H7 (cell line): ENCODE measurements around the gene AACS. TPM values are rescaled to one million over a fixed set of nuclear protein-coding genes. Genes with fewer than 3 reads are reported as not detected.
"Not testable (repeated sequence)": the region's sequence is repeated elsewhere in the genome, so short reads cannot be mapped to it uniquely, and the experiment has no call there.

Experiments used
- DNase-seq: peaks from one replicate; pipeline ENCODE4 v3.0.0; 2012
- H3K27me3 ChIP-seq: 2 replicates; pipeline ENCODE4 v1.6.0; 2011; ENCODE audit warnings: mild to moderate bottlenecking, low read length; ENCODE audit not compliant: control insufficient read depth, insufficient read depth
- H3K36me3 ChIP-seq: replicated peaks from 2 replicates; pipeline ENCODE4 v1.5.1; 2011; ENCODE audit warnings: low read length; ENCODE audit not compliant: control insufficient read depth, insufficient read depth
- H3K4me3 ChIP-seq: 2 replicates; pipeline ENCODE4 v1.5.1; 2011; ENCODE audit warnings: low read depth, mild to moderate bottlenecking, control low read depth, low read length, moderate library complexity; ENCODE audit not compliant: insufficient read depth
- total RNA-seq: library from RNA; depleted of rRNA; stranded (reverse); fragments of >200 nt; shearing (Covaris generic); gene quantifications from 2 replicates; pipeline ENCODE4 v1.2.3, GENCODE V29; 2014; rRNA removed

AACS gene, protein sequence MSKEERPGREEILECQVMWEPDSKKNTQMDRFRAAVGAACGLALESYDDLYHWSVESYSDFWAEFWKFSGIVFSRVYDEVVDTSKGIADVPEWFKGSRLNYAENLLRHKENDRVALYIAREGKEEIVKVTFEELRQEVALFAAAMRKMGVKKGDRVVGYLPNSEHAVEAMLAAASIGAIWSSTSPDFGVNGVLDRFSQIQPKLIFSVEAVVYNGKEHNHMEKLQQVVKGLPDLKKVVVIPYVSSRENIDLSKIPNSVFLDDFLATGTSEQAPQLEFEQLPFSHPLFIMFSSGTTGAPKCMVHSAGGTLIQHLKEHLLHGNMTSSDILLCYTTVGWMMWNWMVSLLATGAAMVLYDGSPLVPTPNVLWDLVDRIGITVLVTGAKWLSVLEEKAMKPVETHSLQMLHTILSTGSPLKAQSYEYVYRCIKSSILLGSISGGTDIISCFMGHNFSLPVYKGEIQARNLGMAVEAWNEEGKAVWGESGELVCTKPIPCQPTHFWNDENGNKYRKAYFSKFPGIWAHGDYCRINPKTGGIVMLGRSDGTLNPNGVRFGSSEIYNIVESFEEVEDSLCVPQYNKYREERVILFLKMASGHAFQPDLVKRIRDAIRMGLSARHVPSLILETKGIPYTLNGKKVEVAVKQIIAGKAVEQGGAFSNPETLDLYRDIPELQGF
- 34.0 and 37.4 TPM in 2 replicates for total RNA-seq

GRCh38 chr12:125065021-125065918 is at the start of gene AACS:
TSS of gene AACS (plus strand) at chr12:125065435. CDS start at chr12:125065585, 150 bp downstream.
- peak; percentile 99 for DNase-seq
- peak within 1 kb of the TSS; percentile 85 for H3K4me3 ChIP-seq
- no peaks in the 10 kb centered on the region for H3K27me3 ChIP-seq

GRCh38 chr12:125015680-125016310 is 49.4 kb upstream of the AACS start:
- no peak for DNase-seq
- Histone ChIP-seq H3K27me3 (no peaks in the 10 kb centered on the region), H3K4me3 (no peak overlapping the region), H3K36me3 (peaks cover 8% of the 10 kb centered on the region)

More at GRCh38 chr12:125065021-125065918, at the start of gene AACS:
- H3K36me3 ChIP-seq = peaks cover 2% of the 10 kb centered on the region

DNA sequence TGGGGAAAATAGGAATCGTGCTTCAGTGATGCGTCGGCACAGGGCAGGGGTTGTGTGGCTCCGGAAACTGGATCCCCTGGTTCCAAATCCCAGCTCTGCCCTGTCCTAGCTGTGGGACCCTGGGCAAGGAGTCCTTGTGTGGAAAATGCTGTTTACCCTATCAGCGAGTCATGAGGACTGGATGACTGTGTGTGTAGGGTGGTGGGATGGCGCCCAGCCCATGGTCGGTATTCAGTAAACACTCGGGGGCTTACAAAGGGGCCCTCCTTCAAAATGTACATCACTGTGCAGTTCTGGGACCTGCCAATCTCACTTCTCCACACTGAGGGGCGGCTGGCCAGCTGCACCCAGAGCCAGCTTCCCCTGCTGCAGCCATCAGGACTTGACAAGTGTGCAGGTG is 47.4 kb upstream of the AACS start:
- Histone ChIP-seq H3K27me3 (no peaks in the 10 kb centered on the region), H3K4me3 (no peak overlapping the region), H3K36me3 (peaks cover 8% of the 10 kb centered on the region)
- no peak for DNase-seq

- Histone ChIP-seq H3K36me3 (peaks cover 6% of the 10 kb centered on the region), H3K27me3 (no peaks in the 10 kb centered on the region), H3K4me3 (no peak overlapping the region)
- no peak for DNase-seq
These were observed 46.9 kb upstream of the AACS start for GRCh38 chr12:125018356-125018755.

- peaks cover 3% of the 10 kb centered on the region; the same call in 1 of the 2 replicates for H3K36me3 ChIP-seq
- DNase-seq = no peak
- no peak overlapping the region for H3K4me3 ChIP-seq
- no peaks in the 10 kb centered on the region for H3K27me3 ChIP-seq
These were observed 44.1 kb upstream of the AACS start for GRCh38 chr12:125021096-125021495.

DNA sequence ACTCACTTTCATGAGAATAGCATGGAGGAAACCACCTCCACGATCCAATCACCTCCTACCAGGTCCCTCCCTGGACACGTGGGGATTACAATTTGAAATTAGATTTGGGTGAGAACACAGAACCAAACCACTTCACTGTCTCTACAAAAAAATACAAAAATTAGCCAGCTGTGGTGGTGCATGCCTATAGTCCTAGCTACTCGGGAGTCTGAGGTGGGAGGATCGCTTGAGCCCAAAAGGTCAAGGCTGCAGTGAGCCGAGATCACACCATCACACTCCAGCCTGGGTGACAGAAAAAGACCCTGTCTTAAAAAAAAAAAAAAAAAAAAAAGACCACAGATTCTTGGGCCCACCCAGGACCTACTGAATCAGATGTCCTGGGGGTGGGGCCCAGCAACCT is 43.5 kb upstream of the AACS start:
- no peak for DNase-seq
- H3K27me3 ChIP-seq = no peaks in the 10 kb centered on the region
- no peak overlapping the region for H3K4me3 ChIP-seq
- H3K36me3 ChIP-seq = peaks cover 3% of the 10 kb centered on the region; the same call in 1 of the 2 replicates

GRCh38 chr12:125023065-125023464 is 42.2 kb upstream of the AACS start:
- H3K27me3 ChIP-seq = no peaks in the 10 kb centered on the region
- peaks cover 1% of the 10 kb centered on the region; the same call in 1 of the 2 replicates for H3K36me3 ChIP-seq
- no peak for DNase-seq
- H3K4me3 ChIP-seq = no peak overlapping the region

GRCh38 chr12:125024949-125025563 is 40.2 kb upstream of the AACS start:
- no peak for DNase-seq
- Histone ChIP-seq H3K36me3 (peaks cover 1% of the 10 kb centered on the region; the same call in 1 of the 2 replicates), H3K4me3 (no peak overlapping the region), H3K27me3 (no peaks in the 10 kb centered on the region)

DNA sequence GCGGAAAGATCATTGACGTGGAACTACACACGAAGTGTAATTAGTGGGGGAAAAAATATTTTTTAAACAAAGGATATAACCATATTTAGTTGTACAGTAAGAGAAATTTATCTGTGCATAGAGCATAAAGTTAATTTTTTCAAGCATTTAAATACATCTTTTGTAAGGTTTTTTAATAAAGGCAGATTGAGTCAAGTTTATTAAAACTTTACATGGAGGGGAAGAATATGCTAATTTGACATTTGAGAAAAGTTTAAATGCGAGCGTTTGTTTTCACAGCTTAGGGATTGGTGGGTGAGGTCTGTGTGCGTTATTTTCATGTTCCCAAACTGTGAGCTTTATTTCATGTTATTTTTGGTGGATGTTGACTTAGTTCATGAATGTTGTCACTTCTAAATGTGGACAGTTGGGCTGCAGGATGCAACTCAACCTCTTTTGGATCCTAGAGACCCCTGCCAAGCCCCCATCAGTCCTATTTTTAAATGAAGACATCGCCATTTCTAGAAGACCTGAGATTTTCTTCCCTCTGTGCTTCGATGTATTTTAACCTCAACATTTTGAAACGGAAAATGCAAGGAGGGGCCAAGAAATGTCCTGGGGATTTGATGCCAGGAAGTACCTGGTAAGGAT is 39.5 kb upstream of the AACS start:
- H3K36me3 ChIP-seq = peaks cover 1% of the 10 kb centered on the region; the same call in 1 of the 2 replicates
- H3K4me3 ChIP-seq = no peak overlapping the region
- DNase-seq = no peak
- H3K27me3 ChIP-seq = no peaks in the 10 kb centered on the region

DNA sequence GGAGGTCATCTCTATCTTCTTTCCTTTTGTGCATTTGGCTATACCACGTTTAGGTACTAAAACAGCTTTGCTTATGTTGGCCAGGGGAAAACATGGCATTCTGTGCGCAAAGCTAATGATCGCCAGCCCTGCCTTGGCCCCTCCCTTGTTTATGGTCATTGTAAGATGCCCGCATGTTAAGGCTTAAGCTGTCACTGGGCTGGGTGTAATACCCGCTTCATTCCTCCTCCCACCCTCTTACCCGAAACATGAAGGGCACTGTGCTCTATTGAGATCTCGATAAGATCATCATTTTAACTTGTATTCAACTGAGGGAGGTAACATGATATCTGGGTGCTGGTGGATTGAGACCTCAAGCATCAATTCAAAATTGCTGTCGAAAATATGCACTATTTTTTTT is 37.1 kb upstream of the AACS start:
- no peak overlapping the region for H3K4me3 ChIP-seq
- no peaks in the 10 kb centered on the region; the same call in 1 of the 2 replicates for H3K36me3 ChIP-seq

GRCh38 chr12:125029761-125030358 is 35.4 kb upstream of the AACS start:
- no peak for DNase-seq
- H3K4me3 ChIP-seq = no peak overlapping the region
- H3K27me3 ChIP-seq = no peaks in the 10 kb centered on the region
- H3K36me3 ChIP-seq = no peaks in the 10 kb centered on the region; the same call in 1 of the 2 replicates

More for the DNA sequence above, 37.1 kb upstream of the AACS start:
- H3K27me3 ChIP-seq = no peaks in the 10 kb centered on the region
- DNase-seq = no peak

DNA sequence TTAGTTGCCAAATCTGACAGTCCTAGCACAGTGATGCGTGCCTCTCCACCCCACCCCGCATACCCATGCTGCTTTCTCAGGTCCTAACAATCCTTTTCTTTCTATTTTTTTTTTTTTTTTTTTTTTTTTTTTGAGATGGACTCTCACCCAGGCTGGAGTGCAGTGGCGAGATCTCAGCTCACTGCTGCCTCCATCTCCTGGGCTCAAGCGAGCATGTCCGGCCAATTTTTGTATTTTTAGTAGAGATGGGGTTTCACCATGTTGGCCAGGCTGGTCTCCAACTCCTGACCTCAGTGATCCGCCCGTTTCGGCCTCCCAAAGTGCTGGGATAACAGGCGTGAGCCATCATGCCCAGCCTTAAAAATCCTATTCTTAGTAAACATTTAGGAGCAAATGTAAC is 33.8 kb upstream of the AACS start:
- H3K27me3 ChIP-seq, DNase-seq, H3K36me3 ChIP-seq, H3K4me3 ChIP-seq: not testable (repeated sequence)
